H1 (cell line): ENCODE data around the gene NARS2. TPM values are rescaled to one million over a fixed set of nuclear protein-coding genes. Genes with fewer than 3 reads are reported as not detected.

Experiments used
- GABPA ChIP-seq: IDR thresholded peaks from 2 replicates; pipeline ENCODE4 v1.6.1; 2011; ENCODE audit warnings: mild to moderate bottlenecking, low read length, moderate library complexity, borderline replicate concordance; ENCODE audit not compliant: insufficient read depth
- POLR2A ChIP-seq, 2 experiments: IDR thresholded peaks; 1 replicate in 1 of 2; 2 replicates in 1 of 2; pipeline ENCODE4 v1.6.1; 2011; ENCODE audit warnings: low read depth in 2 of 2, low read length in 2 of 2, mild to moderate bottlenecking in 2 of 2; ENCODE audit errors: control extremely low read depth in 1 of 2
- POU5F1 ChIP-seq: IDR thresholded peaks from 2 replicates; pipeline ENCODE4 v1.6.1; 2011; ENCODE audit warnings: low read depth, mild to moderate bottlenecking, low read length, moderate library complexity
- RFX5 ChIP-seq: IDR thresholded peaks from 2 replicates; pipeline ENCODE4 v1.6.1; 2011; ENCODE audit warnings: low read depth, low read length, improper control_type of control experiment, borderline replicate concordance
- SP1 ChIP-seq: IDR thresholded peaks from 2 replicates; pipeline ENCODE4 v1.6.1; 2011; ENCODE audit warnings: low read depth, low read length
- ZNF274 ChIP-seq: IDR thresholded peaks from 2 replicates; pipeline ENCODE4 v1.7.0; 2012; ENCODE audit warnings: low read length, borderline replicate concordance; ENCODE audit errors: extremely low read depth
- polyA plus RNA-seq, 7 experiments: library from polyadenylated mRNA; depleted of rRNA in 3 of 7; stranded (reverse) in 5 of 7; unstranded in 2 of 7; fragments of >200 nt in 5 of 7; fragments of 200-250 nt in 2 of 7; gene quantifications; 1 replicate in 5 of 7; 2 replicates in 1 of 7; 4 replicates in 1 of 7; pipeline versions ENCODE4 v1.2.1 to v1.2.3, GENCODE V29; 2011 to 2013; ENCODE audit warnings: missing spikeins in 2 of 7, mixed read lengths in 2 of 7
- total RNA-seq: library from RNA; stranded (reverse); fragmentation: NEBNext Ultra II Directional; extraction: Animal tissue kit (Norgen Biotek cat#: 25700); gene quantifications from 2 replicates; pipeline ENCODE4 v1.2.1, GENCODE V29; 2021
- TF ChIP-seq, protein P1 (sequence below): fragments of 300-600 bp; sonication (generic); IDR thresholded peaks from 2 replicates; pipeline ENCODE4 v1.7.1; 2012; ENCODE audit warnings: low read length, moderate library complexity, mild to moderate bottlenecking, inconsistent platforms; ENCODE audit not compliant: insufficient replicate concordance

Gene NARS2
- total and polyA plus RNA-seq, 2 of the 8 experiments (the other 6 are each of a cell fraction or from before 2014, with no cell fraction given) = 26.2 to 51.6 TPM

GRCh38 chr11:78526497-78527146 lies 48.0 kb downstream of the NARS2 start (continued):
- TF ChIP-seq, protein P1, sequence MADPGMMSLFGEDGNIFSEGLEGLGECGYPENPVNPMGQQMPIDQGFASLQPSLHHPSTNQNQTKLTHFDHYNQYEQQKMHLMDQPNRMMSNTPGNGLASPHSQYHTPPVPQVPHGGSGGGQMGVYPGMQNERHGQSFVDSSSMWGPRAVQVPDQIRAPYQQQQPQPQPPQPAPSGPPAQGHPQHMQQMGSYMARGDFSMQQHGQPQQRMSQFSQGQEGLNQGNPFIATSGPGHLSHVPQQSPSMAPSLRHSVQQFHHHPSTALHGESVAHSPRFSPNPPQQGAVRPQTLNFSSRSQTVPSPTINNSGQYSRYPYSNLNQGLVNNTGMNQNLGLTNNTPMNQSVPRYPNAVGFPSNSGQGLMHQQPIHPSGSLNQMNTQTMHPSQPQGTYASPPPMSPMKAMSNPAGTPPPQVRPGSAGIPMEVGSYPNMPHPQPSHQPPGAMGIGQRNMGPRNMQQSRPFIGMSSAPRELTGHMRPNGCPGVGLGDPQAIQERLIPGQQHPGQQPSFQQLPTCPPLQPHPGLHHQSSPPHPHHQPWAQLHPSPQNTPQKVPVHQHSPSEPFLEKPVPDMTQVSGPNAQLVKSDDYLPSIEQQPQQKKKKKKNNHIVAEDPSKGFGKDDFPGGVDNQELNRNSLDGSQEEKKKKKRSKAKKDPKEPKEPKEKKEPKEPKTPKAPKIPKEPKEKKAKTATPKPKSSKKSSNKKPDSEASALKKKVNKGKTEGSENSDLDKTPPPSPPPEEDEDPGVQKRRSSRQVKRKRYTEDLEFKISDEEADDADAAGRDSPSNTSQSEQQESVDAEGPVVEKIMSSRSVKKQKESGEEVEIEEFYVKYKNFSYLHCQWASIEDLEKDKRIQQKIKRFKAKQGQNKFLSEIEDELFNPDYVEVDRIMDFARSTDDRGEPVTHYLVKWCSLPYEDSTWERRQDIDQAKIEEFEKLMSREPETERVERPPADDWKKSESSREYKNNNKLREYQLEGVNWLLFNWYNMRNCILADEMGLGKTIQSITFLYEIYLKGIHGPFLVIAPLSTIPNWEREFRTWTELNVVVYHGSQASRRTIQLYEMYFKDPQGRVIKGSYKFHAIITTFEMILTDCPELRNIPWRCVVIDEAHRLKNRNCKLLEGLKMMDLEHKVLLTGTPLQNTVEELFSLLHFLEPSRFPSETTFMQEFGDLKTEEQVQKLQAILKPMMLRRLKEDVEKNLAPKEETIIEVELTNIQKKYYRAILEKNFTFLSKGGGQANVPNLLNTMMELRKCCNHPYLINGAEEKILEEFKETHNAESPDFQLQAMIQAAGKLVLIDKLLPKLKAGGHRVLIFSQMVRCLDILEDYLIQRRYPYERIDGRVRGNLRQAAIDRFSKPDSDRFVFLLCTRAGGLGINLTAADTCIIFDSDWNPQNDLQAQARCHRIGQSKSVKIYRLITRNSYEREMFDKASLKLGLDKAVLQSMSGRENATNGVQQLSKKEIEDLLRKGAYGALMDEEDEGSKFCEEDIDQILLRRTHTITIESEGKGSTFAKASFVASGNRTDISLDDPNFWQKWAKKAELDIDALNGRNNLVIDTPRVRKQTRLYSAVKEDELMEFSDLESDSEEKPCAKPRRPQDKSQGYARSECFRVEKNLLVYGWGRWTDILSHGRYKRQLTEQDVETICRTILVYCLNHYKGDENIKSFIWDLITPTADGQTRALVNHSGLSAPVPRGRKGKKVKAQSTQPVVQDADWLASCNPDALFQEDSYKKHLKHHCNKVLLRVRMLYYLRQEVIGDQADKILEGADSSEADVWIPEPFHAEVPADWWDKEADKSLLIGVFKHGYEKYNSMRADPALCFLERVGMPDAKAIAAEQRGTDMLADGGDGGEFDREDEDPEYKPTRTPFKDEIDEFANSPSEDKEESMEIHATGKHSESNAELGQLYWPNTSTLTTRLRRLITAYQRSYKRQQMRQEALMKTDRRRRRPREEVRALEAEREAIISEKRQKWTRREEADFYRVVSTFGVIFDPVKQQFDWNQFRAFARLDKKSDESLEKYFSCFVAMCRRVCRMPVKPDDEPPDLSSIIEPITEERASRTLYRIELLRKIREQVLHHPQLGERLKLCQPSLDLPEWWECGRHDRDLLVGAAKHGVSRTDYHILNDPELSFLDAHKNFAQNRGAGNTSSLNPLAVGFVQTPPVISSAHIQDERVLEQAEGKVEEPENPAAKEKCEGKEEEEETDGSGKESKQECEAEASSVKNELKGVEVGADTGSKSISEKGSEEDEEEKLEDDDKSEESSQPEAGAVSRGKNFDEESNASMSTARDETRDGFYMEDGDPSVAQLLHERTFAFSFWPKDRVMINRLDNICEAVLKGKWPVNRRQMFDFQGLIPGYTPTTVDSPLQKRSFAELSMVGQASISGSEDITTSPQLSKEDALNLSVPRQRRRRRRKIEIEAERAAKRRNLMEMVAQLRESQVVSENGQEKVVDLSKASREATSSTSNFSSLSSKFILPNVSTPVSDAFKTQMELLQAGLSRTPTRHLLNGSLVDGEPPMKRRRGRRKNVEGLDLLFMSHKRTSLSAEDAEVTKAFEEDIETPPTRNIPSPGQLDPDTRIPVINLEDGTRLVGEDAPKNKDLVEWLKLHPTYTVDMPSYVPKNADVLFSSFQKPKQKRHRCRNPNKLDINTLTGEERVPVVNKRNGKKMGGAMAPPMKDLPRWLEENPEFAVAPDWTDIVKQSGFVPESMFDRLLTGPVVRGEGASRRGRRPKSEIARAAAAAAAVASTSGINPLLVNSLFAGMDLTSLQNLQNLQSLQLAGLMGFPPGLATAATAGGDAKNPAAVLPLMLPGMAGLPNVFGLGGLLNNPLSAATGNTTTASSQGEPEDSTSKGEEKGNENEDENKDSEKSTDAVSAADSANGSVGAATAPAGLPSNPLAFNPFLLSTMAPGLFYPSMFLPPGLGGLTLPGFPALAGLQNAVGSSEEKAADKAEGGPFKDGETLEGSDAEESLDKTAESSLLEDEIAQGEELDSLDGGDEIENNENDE = no peak
- TF ChIP-seq POLR2A (IDR thresholded peaks at IDR 0.05; ENCODE audit: control extremely low read depth in 1 of 2, low read depth in 2 of 2, low read length in 2 of 2) (no peak), POU5F1 (no peak), ZNF274 (no peak), SP1 (no peak), RFX5 (no peak), GABPA (no peak)
